Measurements from ENCODE around the gene FAM174C. TPM values are rescaled to one million over a fixed set of nuclear protein-coding genes. Genes with fewer than 3 reads are reported as not detected.

FAM174C gene
- total and polyA plus RNA-seq, 10 of the 15 experiments (the other 5 are each of a cell fraction or from before 2014, with no cell fraction given): 0.89 to 94.6 (median 43.6) TPM

DNA sequence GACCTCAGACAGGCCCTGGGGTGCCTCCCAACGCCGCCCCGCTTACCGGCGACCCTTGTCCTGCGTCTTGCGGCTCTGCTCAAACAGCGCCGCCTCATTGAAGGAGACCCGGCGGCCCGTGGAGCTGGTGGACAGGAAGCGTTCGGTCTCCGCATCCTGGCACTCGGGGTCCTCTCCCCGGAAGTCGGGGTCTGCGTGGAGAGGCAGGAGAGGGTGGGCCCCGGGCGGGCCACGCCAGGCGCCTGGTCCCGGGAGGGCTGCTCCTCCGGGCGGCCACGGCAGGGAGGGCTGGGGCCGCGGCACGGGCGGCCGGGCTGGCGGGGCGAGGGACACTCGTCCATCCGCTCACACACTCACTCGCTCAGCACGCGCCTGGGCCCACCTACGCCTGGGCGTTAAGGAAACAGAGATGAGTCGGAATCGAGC lies 40.4 kb upstream of the FAM174C start (continued):
- TF ChIP-seq, protein P1, sequence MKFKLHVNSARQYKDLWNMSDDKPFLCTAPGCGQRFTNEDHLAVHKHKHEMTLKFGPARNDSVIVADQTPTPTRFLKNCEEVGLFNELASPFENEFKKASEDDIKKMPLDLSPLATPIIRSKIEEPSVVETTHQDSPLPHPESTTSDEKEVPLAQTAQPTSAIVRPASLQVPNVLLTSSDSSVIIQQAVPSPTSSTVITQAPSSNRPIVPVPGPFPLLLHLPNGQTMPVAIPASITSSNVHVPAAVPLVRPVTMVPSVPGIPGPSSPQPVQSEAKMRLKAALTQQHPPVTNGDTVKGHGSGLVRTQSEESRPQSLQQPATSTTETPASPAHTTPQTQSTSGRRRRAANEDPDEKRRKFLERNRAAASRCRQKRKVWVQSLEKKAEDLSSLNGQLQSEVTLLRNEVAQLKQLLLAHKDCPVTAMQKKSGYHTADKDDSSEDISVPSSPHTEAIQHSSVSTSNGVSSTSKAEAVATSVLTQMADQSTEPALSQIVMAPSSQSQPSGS (IDR thresholded peaks at IDR 0.05; ENCODE audit: low read length): no peak
- TF ChIP-seq, protein P2, sequence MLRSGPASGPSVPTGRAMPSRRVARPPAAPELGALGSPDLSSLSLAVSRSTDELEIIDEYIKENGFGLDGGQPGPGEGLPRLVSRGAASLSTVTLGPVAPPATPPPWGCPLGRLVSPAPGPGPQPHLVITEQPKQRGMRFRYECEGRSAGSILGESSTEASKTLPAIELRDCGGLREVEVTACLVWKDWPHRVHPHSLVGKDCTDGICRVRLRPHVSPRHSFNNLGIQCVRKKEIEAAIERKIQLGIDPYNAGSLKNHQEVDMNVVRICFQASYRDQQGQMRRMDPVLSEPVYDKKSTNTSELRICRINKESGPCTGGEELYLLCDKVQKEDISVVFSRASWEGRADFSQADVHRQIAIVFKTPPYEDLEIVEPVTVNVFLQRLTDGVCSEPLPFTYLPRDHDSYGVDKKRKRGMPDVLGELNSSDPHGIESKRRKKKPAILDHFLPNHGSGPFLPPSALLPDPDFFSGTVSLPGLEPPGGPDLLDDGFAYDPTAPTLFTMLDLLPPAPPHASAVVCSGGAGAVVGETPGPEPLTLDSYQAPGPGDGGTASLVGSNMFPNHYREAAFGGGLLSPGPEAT (IDR thresholded peaks at IDR 0.05; ENCODE audit: low read depth): no peak
- TF ChIP-seq SUPT20H (IDR thresholded peaks at IDR 0.05; ENCODE audit: borderline replicate concordance, control insufficient read depth, low read depth, low read length) (no peak), RAD51 (IDR thresholded peaks at IDR 0.05) (no peak), MYC (IDR thresholded peaks at IDR 0.05; ENCODE audit: insufficient read depth, insufficient read length, insufficient replicate concordance, low read length, severe bottlenecking) (no peak), FOXM1 (IDR thresholded peaks at IDR 0.05; ENCODE audit: low read depth, low read length) (no peak)
- TF ChIP-seq, protein P3, sequence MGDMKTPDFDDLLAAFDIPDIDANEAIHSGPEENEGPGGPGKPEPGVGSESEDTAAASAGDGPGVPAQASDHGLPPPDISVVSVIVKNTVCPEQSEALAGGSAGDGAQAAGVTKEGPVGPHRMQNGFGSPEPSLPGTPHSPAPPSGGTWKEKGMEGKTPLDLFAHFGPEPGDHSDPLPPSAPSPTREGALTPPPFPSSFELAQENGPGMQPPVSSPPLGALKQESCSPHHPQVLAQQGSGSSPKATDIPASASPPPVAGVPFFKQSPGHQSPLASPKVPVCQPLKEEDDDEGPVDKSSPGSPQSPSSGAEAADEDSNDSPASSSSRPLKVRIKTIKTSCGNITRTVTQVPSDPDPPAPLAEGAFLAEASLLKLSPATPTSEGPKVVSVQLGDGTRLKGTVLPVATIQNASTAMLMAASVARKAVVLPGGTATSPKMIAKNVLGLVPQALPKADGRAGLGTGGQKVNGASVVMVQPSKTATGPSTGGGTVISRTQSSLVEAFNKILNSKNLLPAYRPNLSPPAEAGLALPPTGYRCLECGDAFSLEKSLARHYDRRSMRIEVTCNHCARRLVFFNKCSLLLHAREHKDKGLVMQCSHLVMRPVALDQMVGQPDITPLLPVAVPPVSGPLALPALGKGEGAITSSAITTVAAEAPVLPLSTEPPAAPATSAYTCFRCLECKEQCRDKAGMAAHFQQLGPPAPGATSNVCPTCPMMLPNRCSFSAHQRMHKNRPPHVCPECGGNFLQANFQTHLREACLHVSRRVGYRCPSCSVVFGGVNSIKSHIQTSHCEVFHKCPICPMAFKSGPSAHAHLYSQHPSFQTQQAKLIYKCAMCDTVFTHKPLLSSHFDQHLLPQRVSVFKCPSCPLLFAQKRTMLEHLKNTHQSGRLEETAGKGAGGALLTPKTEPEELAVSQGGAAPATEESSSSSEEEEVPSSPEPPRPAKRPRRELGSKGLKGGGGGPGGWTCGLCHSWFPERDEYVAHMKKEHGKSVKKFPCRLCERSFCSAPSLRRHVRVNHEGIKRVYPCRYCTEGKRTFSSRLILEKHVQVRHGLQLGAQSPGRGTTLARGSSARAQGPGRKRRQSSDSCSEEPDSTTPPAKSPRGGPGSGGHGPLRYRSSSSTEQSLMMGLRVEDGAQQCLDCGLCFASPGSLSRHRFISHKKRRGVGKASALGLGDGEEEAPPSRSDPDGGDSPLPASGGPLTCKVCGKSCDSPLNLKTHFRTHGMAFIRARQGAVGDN (IDR thresholded peaks at IDR 0.05): no peak

Data from GM12878 (cell line).